KMS-11 (cell line): ENCODE measurements around the gene SMG7.

ENCODE experiments used
- H2AFZ ChIP-seq: fragments of 200-600 bp; sonication (generic); 2 replicates; pipeline ENCODE4 v1.6.1; 2016; ENCODE audit warnings: antibody characterized with exemption, mixed run types, low read depth
- H3K27ac ChIP-seq: fragments of 200-600 bp; sonication (generic); 2 replicates; pipeline ENCODE4 v1.6.1; 2016; ENCODE audit warnings: mild to moderate bottlenecking, mixed run types
- H3K27me3 ChIP-seq: fragments of 200-600 bp; sonication (generic); 2 replicates; pipeline ENCODE4 v1.6.1; 2017; ENCODE audit warnings: mild to moderate bottlenecking, low read depth, mixed run types, moderate library complexity; ENCODE audit not compliant: insufficient read depth
- H3K36me3 ChIP-seq: fragments of 200-600 bp; sonication (generic); 2 replicates; pipeline ENCODE4 v1.6.1; 2017; ENCODE audit warnings: mild to moderate bottlenecking, mixed run types; ENCODE audit not compliant: insufficient read depth
- H3K4me1 ChIP-seq: fragments of 200-600 bp; sonication (generic); 2 replicates; pipeline ENCODE4 v1.6.1; 2016; ENCODE audit warnings: mild to moderate bottlenecking, low read depth, mixed run types; ENCODE audit not compliant: poor library complexity, severe bottlenecking
- H3K4me2 ChIP-seq: fragments of 200-600 bp; sonication (generic); 2 replicates; pipeline ENCODE4 v1.7.0; 2016; ENCODE audit warnings: mild to moderate bottlenecking, mixed run types
- H3K4me3 ChIP-seq: fragments of 200-600 bp; sonication (generic); IDR thresholded peaks from 2 replicates; pipeline ENCODE4 v1.6.1; 2017; ENCODE audit warnings: low read depth, low read length, mixed read lengths; ENCODE audit not compliant: insufficient read depth
- H3K79me2 ChIP-seq: fragments of 200-600 bp; sonication (generic); 2 replicates; pipeline ENCODE4 v1.6.1; 2016; ENCODE audit warnings: low read depth, mixed run types; ENCODE audit not compliant: insufficient read depth
- H3K9ac ChIP-seq: fragments of 200-600 bp; sonication (generic); 2 replicates; pipeline ENCODE4 v1.6.1; 2016; ENCODE audit warnings: mild to moderate bottlenecking, mixed run types
- H4K20me1 ChIP-seq: fragments of 200-600 bp; sonication (generic); 2 replicates; pipeline ENCODE4 v1.6.1; 2016; ENCODE audit warnings: mild to moderate bottlenecking, mixed run types; ENCODE audit not compliant: insufficient read depth
- CTCF ChIP-seq: fragments of 200-600 bp; sonication (generic); conservative IDR thresholded peaks from 2 replicates; pipeline ENCODE4 v1.6.1; 2017; ENCODE audit warnings: low read depth, mild to moderate bottlenecking, antibody characterized with exemption, low read length, moderate library complexity, mixed read lengths

SMG7 gene

GRCh38 chr1:183449223-183449770 is 23.0 kb upstream of the SMG7 start:
- H3K4me1 ChIP-seq: no peaks in the 10 kb centered on the region
- H3K36me3 ChIP-seq: no peaks in the 10 kb centered on the region
- no peaks in the 10 kb centered on the region for H4K20me1 ChIP-seq
- no peak overlapping the region for H2AFZ ChIP-seq
- H3K79me2 ChIP-seq: no peaks in the 10 kb centered on the region
- H3K4me3 ChIP-seq: no peak overlapping the region
- no peaks in the 10 kb centered on the region for H3K27me3 ChIP-seq
- no peak overlapping the region for H3K4me2 ChIP-seq
- no peak overlapping the region for H3K9ac ChIP-seq
- H3K27ac ChIP-seq: no peak overlapping the region
- no peak for TF ChIP-seq CTCF

GRCh38 chr1:183450093-183450492 is 22.2 kb upstream of the SMG7 start:
- no peaks in the 10 kb centered on the region for H3K79me2 ChIP-seq
- H3K36me3 ChIP-seq: no peaks in the 10 kb centered on the region
- TF ChIP-seq CTCF: no peak

GRCh38 chr1:183454377-183454776 is 17.9 kb upstream of the SMG7 start:
- H3K9ac ChIP-seq: no peak overlapping the region
- H3K27me3 ChIP-seq: no peaks in the 10 kb centered on the region
- no peaks in the 10 kb centered on the region for H3K79me2 ChIP-seq
- TF ChIP-seq CTCF: no peak
- no peak overlapping the region for H2AFZ ChIP-seq
- H4K20me1 ChIP-seq: no peaks in the 10 kb centered on the region
- H3K27ac ChIP-seq: no peak overlapping the region
- no peak overlapping the region for H3K4me2 ChIP-seq
- H3K4me1 ChIP-seq: no peaks in the 10 kb centered on the region
- H3K36me3 ChIP-seq: no peaks in the 10 kb centered on the region
- no peak overlapping the region for H3K4me3 ChIP-seq

More at GRCh38 chr1:183450093-183450492, 22.2 kb upstream of the SMG7 start:
- Histone ChIP-seq H3K9ac (no peak overlapping the region), H3K4me2 (no peak overlapping the region), H3K4me3 (no peak overlapping the region), H2AFZ (no peak overlapping the region), H3K27me3 (no peaks in the 10 kb centered on the region), H3K4me1 (no peaks in the 10 kb centered on the region), H3K27ac (no peak overlapping the region), H4K20me1 (no peaks in the 10 kb centered on the region)

- no peak for TF ChIP-seq CTCF
- no peaks in the 10 kb centered on the region for H3K36me3 ChIP-seq
- no peak overlapping the region for H2AFZ ChIP-seq
- H3K27me3 ChIP-seq: no peaks in the 10 kb centered on the region
- no peaks in the 10 kb centered on the region for H3K4me1 ChIP-seq
- H3K4me3 ChIP-seq: no peak overlapping the region
- H3K79me2 ChIP-seq: no peaks in the 10 kb centered on the region
- no peak overlapping the region for H3K27ac ChIP-seq
- H3K9ac ChIP-seq: no peak overlapping the region
- no peak overlapping the region for H3K4me2 ChIP-seq
- no peaks in the 10 kb centered on the region for H4K20me1 ChIP-seq
These were observed 15.5 kb upstream of the SMG7 start for GRCh38 chr1:183456826-183457225.
